ENCODE data around the gene SETD1A.

The SETD1A gene

DNA sequence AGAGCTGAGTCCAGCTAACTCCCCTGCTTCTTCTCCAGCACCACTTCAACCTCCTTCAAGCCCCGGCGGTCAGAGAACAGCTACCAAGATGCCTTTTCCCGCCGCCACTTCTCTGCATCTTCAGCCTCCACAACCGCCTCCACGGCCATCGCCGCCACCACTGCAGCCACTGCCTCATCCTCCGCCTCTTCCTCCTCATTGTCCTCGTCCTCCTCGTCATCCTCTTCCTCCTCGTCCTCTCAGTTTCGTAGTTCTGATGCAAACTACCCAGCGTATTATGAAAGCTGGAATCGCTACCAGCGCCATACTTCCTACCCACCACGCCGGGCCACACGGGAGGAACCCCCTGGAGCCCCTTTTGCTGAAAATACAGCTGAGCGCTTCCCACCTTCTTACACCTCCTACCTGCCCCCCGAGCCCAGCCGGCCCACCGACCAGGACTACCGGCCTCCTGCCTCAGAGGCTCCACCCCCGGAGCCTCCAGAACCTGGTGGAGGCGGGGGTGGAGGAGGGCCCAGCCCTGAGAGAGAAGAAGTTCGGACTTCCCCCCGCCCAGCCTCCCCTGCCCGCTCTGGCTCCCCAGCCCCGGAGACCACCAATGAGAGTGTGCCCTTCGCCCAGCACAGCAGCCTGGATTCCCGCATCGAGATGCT, 7.1 kb downstream of the SETD1A start:
- no peak for DNase-seq (ENCODE audit: low spot score)
- TF ChIP-seq, protein P1, sequence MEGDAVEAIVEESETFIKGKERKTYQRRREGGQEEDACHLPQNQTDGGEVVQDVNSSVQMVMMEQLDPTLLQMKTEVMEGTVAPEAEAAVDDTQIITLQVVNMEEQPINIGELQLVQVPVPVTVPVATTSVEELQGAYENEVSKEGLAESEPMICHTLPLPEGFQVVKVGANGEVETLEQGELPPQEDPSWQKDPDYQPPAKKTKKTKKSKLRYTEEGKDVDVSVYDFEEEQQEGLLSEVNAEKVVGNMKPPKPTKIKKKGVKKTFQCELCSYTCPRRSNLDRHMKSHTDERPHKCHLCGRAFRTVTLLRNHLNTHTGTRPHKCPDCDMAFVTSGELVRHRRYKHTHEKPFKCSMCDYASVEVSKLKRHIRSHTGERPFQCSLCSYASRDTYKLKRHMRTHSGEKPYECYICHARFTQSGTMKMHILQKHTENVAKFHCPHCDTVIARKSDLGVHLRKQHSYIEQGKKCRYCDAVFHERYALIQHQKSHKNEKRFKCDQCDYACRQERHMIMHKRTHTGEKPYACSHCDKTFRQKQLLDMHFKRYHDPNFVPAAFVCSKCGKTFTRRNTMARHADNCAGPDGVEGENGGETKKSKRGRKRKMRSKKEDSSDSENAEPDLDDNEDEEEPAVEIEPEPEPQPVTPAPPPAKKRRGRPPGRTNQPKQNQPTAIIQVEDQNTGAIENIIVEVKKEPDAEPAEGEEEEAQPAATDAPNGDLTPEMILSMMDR (IDR thresholded peaks at IDR 0.05; ENCODE audit: extremely low read depth, insufficient read depth, missing control alignments) = no peak
- in situ Hi-C loops (cut with MboI; ENCODE audit: low pct_unique_long_range_greater_than_20kb, low sequenced_read_pairs, unreplicated experiment) = loop anchor here (25.0 kb wide), 2 partner anchors 473 to 923 kb away; partner anchors contain the start of genes COX6A2 and ZNF843

DNA sequence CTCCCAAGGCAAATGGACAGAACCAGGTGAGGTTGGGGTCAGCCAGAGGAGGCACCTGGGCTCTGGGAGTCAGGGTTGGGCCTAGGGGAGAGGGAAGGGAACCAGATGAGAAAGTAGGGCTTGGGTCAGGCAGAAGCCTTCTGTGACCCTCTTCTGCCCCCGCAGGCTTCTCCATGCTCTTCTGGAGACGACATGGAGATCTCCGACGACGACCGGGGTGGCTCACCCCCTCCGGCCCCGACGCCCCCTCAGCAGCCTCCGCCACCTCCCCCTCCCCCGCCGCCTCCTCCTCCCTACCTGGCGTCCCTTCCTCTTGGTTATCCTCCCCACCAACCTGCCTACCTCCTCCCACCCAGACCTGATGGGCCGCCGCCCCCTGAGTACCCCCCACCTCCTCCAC, 7.9 kb downstream of the SETD1A start:
- TF ChIP-seq, protein P1 (IDR thresholded peaks at IDR 0.05; ENCODE audit: extremely low read depth, insufficient read depth, missing control alignments) = no peak
- in situ Hi-C loops (cut with MboI; ENCODE audit: low pct_unique_long_range_greater_than_20kb, low sequenced_read_pairs, unreplicated experiment) = loop anchor here (25.0 kb wide), 2 partner anchors 472 to 922 kb away; partner anchors contain the start of genes COX6A2 and ZNF843

DNA sequence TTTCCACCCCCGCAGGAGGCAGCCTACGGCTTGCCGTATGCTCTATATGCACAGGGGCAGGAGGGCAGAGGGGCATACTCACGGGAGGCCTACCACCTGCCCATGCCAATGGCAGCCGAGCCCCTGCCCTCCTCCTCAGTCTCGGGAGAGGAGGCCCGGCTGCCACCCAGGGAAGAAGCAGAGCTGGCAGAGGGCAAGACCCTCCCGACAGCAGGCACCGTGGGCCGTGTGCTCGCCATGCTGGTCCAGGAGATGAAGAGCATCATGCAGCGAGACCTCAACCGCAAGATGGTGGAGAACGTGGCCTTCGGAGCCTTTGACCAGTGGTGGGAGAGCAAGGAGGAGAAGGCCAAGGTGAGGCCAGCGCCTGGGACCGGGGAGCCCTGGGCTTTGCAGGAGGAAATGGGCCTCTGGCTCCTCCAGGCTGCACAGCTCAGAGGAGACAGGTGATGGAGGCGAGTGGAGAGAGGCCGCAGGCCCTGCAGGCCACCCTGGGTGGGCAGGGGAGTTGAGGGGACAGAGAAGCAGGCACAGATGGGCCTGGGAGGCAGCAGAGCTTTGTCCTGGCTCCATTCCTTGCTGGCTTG, 8.6 kb downstream of the SETD1A start:
- no peak for DNase-seq (ENCODE audit: low spot score)
- TF ChIP-seq, protein P1 (IDR thresholded peaks at IDR 0.05; ENCODE audit: extremely low read depth, insufficient read depth, missing control alignments) = no peak
- in situ Hi-C loops (cut with MboI; ENCODE audit: low pct_unique_long_range_greater_than_20kb, low sequenced_read_pairs, unreplicated experiment) = loop anchor here (25.0 kb wide), 2 partner anchors 471 to 921 kb away; partner anchors contain the start of genes COX6A2 and ZNF843

More for the DNA sequence above, 7.9 kb downstream of the SETD1A start:
- DNase-seq (ENCODE audit: low spot score) = no peak

DNA sequence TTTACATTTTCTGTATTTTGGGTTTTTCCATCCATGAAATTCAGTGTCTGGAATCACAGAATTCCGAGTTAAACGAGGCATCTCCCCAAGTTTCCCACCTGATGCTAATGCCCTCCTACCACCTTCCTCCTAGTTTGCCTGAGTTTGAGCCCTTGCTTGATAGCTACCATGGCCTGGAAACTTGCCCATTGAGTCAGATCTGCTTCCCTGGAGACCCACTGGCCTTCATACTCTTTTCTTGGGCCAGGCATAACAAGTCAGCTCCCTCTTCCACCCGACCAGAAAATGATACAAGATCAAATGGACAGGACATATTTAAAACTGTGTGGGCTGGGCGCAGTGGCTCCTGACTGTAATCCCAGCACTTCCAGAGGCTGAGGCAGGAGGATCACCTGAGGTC, 10.2 kb downstream of the SETD1A start:
- TF ChIP-seq, protein P1 (IDR thresholded peaks at IDR 0.05; ENCODE audit: extremely low read depth, insufficient read depth, missing control alignments) = no peak
- no peak for DNase-seq (ENCODE audit: low spot score)
- in situ Hi-C loops (cut with MboI; ENCODE audit: low pct_unique_long_range_greater_than_20kb, low sequenced_read_pairs, unreplicated experiment) = loop anchor here (25.0 kb wide), 2 partner anchors 470 to 920 kb away; partner anchors contain the start of genes COX6A2 and ZNF843

DNA sequence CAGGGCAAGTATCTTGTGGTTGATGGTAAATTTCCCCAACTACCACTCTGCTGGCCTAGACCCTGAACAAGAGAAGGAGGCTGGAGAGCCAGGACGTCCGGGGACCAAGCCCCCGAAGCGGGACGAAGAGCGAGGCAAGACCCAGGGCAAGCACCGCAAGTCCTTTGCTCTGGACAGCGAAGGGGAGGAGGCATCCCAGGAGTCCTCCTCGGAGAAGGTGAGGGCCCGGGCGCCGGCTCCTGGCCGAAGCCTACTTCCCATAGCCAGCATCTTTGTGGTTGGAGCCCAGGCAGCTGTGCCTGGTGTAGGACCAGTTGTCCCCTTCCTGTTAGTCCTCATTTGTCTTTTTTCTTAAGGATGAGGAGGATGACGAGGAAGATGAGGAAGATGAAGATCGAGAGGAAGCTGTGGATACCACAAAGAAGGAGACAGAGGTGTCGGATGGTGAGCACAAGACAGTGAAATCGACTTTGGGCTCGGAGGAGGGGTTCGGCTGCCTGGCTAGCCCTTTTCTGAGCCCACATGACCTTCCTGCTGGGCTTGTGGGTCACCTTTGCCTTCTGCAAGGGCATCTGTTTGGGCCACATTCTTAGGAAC, 11.8 kb downstream of the SETD1A start:
- in situ Hi-C loops (cut with MboI; ENCODE audit: low pct_unique_long_range_greater_than_20kb, low sequenced_read_pairs, unreplicated experiment) = loop anchor here (25.0 kb wide), 2 partner anchors 468 to 918 kb away; partner anchors contain the start of genes COX6A2 and ZNF843
- DNase-seq (ENCODE audit: low spot score) = no peak

DNA sequence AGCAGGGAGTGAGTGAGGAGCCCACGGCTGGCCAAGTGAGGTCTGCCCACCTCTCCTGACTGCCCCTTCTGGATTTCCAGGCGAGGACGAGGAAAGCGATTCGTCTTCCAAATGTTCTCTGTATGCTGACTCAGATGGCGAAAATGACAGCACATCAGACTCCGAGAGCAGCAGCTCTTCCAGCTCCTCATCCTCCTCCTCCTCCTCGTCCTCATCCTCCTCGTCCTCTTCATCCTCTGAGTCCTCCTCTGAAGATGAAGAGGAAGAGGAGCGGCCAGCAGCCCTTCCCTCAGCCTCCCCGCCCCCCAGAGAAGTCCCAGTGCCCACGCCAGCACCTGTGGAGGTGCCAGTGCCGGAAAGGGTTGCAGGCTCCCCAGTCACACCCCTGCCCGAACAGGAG, 13.7 kb downstream of the SETD1A start:
- no peak for DNase-seq (ENCODE audit: low spot score)
- in situ Hi-C loops (cut with MboI; ENCODE audit: low pct_unique_long_range_greater_than_20kb, low sequenced_read_pairs, unreplicated experiment) = loop anchor here (25.0 kb wide), 2 partner anchors 466 to 916 kb away; partner anchors contain the start of genes COX6A2 and ZNF843
- TF ChIP-seq, protein P1 (IDR thresholded peaks at IDR 0.05; ENCODE audit: extremely low read depth, insufficient read depth, missing control alignments) = no peak

More for the DNA sequence above, 11.8 kb downstream of the SETD1A start:
- TF ChIP-seq, protein P1 (IDR thresholded peaks at IDR 0.05; ENCODE audit: extremely low read depth, insufficient read depth, missing control alignments) = no peak

Data from GM13977 (cell line).